Activated naive CD8-positive, alpha-beta T cell treated with anti-CD3 and anti-CD28 coated beads, Interleukin-2, amount 50 U/mL, for 16 hours (primary cell): Measurements from ENCODE around the gene ITPKB.

Experiments
- DNase-seq: peaks from one replicate; pipeline ENCODE4 v3.0.0-alpha.2; 2020; ENCODE audit warnings: low read depth, low spot score

Gene ITPKB

DNA sequence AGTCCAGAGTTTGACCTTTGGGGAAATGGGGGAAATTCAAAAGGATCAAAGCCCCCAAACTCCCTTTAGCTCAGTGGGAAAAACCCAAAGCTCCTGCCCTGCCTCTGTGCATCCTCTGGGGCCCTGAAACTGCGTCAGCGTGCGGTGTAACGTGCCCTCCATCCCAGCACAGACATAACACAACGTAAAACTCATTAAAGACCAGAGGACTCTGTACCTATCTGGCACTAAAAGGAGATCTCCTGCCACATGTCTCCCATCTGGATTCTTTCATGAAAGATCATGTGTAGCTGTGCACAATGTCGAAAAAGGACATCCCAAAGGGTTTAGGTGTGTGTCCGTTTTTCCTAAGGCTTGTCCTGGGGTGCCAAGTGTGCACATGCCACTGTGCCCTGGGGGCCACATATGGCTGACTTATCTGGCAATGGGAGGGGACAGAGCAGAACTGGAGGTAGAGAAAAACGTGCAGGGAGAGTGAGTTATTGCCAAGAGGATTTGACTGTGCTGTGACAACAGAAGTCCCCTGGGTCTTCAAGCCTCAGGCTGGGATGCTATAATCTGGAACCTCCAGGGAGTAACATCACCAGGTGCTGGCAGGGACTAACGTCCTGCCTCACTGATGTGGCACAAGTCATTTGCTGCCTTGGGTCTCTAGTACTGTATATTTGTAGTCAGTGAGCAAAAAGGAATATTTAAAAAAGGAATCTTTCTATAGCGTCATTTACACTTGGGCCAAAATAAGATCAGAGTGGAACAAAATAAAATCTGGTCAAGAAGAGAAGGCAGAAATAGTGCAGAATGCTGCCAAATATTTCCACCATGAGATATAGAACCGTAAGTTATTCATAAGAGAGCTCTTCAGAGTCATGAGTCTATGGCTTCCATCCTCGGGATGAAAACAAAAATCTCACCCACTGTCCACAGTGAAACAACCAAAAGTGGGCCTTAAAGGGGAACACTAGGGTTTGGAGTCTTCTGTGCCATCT is 52.3 kb downstream of the ITPKB start:
- no peak for DNase-seq

DNA sequence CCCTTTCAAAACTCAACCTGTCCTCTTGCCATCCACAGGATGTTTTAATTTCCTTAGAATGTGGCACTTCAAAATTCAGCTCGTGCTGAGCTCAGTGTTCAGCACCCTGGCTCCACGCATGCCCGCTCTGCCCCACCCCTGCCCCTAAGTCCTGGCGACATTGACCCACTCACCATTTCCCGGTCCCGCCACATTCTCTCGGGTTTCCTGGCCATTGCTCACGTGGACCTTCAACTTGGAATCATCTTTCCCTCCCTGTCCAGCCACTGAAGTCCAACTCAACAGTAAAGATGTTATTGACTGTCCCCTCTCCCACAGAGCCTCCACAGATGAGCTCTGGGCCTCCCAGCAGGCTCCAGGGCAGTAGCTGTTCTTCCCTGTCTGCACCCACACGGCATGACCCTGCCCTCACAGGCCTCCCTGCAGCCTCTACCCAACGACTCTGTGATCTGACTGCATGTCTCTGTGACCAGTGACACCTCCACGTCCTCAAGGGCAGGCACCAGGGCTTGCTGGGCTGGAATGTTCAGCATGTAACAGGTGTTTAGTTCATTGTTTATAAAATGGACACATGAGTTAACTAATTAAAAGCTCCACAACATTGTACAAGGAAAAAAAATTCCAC is 53.8 kb downstream of the ITPKB start:
- DNase-seq: no peak

DNA sequence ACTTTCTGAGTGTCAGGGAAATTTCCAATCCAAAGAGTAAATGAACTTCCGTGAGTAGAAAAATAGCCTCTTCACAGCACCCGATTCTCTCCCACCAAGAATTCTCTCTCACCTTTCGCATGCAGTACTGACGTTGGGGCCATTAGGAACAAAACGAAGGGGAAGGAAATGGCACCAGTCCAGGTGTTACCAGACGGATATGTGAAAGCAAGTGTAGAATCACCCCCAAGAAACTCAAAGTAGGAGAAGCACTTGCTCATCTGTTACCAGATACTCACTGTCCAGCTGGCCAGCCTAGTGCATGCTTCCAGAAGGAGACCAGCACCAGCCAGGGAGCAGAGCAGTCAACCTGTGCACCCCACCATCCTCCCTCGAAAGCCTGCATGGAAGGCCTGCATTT is 55.1 kb downstream of the ITPKB start:
- DNase-seq: no peak

DNA sequence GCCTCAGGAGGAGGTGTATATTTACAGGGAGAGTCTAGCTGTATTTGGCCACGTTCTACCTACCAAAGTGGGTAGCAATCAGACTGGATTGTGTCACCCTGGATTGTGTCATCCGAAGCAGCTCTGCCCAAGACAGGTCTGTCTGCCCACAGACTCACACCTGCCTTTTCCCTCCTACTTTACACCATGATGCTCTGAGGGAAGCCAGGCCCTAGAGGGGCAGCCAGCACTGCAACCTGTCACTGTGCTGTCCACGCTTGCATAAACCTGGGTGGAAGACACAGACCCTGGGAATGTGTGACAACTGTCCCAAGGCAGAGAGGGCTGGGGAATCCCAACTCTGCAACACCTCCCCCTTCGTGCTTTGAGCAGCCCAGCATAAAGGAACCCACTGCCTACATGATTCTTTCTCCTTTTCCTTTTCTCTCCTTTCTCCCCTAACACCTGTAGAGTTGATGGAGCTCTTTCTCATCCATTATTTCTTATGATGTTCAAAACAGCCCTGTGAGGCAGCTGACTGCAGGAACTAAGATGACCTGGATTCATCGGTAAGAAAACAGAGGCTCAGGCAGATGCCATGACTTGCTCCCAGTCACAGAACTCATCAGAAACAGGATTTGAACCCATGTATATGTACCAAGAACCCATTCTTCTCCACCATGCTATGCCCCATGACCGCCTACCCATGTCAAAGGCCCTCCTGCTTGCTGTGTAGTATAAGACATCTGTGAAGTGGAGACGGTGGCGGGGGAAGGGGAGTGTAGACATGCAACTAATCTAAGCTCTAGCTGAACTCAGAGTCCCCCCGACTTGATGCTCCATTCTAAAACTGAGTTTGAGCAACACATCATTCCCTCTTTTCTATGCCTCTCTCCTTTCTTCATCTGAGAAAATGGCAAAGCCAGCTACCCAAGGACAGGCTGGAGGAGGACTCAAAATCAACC is 55.9 kb downstream of the ITPKB start:
- no peak for DNase-seq

DNA sequence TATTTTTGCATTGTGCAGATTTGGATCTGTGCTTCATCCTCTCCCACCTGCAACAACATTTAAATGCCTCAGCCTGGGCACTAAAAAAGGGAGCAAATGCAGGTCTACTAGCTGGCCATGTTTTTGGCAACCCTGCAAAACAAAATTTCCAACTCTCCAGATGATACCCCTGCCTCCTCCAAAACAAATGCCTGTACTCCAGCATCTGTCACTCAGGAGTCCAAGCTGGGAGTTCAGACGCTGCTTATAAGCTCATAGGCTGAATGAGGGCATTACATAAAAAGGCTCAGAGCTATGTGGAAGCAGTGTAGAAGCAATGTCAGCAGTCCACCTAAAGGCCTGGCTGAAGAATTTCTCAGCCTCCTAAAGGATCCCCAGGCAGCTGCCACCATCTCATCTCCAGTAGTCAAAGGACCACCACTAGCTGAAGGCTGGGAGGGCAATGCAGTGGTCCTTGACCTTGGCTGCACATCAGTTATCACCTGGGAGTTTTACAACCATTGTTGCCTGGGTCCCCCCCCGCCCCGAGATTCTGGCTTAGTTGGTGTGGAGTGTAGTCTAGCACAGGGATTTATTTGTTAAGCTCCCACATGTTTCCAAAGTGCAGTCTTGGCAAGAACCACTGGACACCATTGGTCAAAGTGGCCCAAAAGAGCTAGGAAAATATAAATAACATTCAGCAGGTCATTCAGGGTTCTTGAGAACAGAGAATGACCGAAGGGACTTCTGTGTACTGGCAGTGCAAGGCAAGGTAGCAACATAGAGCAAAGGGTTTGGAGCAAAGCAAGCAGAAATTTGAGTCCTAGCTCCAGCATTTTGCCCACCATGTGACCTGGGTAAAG is 57.2 kb downstream of the ITPKB start:
- DNase-seq: no peak

DNA sequence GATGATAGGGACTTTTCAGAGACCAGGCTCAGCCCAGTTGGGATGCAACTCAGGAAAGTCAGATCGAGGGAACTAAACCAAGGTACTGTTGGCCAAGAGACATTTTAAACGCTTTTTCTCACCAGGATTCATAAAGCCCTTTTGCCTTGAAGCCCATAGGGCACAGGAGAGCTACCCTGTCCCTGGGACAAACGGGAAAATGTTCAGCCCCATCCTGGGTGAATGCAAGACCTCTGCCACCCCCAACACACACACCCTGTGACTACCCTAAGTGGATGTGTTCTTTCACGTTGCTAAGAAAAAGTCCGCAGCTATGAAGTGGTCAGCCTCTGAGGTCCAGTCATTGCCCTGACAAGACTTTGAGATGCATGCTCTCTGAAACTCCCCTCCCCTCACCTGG is 58.4 kb downstream of the ITPKB start:
- DNase-seq: no peak

DNA sequence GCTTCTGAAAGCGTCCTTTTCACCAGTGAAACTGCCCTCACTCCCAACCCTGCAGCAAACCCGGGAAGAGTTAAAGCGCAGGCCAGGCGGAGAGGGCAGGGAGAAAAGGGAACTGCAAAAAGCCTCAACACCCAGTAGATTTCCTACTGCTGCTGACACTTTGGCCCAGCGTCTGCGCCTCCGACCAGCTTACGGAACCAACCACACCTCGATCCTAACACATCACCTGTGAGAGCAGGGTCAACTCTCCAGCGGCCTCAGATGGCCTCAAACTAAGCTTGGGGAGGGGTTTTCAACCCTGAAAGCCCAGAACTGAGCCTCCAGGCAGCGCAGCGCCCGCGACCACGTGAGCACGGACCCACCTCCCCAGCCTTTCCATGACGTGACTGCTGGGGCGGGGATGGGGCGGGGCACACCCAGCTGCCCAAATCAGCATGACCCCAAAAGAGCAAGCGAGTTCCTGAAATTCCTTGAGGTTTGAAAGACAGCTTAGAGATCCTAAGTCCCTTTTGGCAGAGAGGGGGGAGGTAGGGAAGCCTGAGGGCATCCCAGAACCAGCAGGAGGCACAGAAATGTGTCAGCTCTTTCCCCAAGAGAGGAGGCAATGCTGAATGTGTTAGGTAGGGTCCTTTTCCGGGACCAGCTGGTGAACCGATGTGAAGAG is 59.1 kb downstream of the ITPKB start:
- peak; percentile 62 for DNase-seq

DNA sequence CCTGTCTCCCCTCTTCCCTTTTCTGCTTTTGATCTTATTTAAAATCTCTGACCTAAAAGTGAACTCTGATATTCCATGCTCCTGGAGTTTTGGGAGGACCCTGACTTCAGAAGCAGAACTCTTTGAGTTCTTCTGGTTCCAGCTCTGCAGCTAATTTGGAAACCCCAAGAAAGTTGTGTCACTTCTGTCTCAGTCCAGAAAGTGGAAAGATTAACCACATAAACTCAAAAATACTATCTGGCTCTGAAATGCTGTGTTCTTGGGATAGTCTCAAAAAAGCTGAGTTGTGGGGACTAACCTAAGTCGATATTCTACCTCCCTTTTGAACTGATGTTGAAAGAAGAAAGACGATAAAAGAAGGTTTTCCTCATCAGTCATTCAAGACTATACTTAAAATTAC is 59.8 kb downstream of the ITPKB start:
- no peak for DNase-seq

DNA sequence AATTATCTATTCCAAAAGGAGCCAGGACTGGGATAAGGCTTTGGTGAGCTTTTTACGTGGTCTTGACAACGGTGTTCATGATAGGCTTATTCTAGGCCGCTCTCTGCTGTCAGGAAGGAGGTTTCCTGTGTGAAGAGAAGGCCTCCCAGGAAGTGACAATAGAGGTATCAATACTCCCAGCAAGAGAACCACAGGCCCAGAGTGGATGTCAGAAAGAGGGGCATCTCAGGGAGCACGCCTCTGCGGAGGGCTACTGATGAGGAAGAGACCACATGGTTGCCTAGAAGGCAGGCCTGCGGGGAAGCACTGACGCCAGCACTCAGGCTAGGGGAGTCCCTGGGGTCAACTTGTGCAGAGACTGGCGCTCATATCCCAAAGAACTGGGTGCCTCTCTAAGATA is 60.4 kb downstream of the ITPKB start:
- DNase-seq: no peak

DNA sequence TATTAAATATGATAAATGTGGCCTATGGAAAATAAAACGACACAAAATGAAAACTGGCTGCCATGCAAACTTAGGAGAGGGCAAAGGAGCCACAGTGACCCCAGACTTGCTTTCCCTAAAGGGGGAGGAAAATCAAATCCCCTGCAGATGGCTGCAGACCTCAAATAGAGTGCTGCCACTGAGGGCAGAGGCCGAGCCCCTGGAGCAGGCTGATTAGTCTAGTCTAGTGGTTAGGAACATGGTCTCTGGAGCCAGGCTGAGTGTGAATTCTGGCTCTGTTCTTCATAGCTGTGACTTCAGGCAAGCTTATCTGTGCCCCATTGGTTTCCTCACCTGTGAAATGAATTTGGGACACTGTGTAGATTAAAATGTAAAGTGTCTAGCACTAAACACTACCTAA is 60.8 kb downstream of the ITPKB start:
- DNase-seq: no peak

DNA sequence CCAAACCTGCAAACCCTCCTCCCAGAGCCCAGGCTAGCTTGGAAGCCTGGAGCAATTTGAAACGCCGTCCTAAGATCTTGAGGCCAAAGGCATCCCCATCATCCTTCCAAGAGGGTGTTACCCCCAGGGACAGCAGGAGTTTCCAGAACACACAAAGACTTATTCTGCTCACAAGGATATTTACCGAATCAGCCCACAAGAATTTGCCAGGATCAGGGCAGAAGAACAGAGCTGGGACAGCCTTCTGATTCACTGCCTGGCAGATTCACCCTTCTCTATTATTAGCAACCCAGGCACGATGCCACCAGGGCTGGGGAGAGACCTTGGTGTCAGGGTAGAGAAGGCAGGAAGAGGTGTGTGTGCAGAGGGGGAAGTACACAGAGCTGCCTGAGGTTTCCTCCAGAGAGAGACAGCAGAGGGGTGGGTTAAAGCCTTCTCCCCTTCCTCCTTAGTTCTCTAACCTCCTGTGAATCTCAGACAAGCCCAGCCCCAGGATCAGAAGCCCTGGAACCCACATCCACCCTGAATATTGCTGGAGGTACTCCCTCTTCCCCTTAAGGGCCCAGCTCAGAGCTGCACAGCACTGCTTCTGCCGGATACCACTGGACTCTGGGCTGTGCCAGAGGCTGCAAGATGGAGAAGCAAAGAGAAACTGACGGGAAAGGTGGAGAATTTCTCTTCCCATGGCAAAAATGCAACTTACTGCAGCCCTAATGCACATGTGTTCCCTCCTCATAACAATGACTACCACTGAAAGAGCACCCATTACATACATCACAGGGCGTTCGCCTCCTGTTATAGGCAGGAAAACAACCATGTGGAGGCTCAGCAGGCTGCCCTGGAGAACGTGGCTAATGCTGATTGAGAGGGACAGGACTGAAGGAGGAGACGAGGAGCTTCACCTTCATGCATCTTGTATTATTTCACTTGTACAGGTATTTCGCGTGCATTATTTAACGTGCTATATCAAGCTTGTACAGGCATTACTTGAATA is 61.8 kb downstream of the ITPKB start:
- no peak for DNase-seq

DNA sequence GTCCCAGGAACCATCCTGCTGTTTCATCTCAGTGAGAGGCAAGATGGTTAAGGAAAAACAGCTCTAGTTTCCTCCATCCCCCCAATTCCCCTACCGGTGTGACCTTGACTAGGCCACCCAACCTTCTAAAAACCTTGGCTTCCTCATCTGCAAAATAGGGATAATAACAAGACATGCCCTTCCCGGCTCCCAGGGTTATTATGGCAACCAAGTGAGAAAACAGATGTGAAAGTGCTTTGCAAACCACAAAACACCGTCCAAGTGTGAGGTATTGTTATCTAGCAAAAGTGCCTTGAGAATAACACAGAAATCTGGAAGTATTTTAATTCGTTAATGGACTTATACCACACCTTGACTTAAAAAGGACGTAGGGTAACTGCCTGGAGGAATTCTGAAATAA is 62.7 kb downstream of the ITPKB start:
- no peak for DNase-seq

DNA sequence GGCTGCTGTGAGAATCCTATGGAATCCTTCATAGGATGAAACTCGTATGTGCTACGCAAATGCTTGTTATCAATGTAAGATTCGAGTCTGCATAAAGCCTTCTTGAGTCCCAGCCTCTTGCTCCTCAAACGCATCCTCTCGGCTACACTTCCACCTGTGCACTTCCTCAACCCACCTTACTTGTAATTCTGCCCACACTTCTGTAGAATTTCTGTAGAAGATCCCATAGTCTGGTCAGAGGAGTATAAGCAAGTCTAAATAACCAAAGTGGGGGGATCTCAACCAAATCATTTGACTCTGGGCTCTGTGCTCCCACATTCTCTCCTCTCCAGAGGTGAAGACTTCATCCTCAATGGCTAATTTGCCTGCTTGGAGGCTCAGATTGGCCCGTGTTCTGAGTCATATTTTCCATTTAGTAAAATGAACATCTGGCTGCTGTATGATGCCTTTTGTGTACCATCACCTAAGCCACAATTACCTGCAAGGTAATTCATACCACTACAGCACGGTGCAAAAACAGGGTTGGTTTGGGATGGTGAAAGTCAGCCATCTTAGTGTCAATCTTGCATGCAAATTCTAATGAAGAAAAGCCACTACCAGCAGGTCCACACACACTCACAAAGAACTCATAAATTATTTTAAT is 63.2 kb downstream of the ITPKB start:
- no peak for DNase-seq

DNA sequence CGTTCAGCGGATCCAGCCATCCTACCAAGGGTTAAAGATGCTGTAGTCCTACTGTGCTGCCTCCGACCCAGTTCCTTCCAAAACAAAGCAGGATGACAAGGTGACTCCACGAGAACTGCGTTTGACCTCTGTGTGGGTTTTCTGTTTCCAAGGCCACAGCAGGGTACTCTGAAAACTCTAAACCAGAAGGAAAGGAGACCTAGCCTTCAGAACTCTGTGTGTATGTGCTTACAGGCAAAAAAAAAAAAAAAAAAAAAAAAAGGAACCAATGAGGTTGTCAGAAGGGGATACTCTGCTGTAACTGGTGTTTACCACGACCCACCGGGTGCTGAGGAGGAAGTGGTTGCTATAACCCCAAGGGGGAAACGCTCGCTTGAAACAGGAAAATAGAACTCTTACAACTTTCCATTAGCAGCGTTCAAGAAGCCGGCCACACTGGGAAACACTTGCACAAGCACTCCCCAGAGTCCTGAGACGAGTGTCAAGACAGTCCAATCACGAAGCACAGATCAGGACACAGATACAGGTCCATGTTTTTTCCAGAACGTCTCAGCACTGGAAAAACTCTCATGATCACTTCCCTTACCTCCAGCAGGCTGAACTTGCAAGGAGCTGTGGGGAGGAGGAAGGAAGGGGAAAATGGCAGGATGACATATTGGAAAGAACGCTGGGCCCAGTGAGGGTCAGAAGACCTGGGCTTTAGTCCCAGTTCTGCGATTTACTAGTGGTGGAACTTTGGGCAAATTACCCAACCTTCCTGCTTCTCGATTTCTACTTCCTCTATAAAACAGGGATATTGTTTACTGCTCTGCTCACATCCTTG is 64.0 kb downstream of the ITPKB start:
- DNase-seq: peak; percentile 37

DNA sequence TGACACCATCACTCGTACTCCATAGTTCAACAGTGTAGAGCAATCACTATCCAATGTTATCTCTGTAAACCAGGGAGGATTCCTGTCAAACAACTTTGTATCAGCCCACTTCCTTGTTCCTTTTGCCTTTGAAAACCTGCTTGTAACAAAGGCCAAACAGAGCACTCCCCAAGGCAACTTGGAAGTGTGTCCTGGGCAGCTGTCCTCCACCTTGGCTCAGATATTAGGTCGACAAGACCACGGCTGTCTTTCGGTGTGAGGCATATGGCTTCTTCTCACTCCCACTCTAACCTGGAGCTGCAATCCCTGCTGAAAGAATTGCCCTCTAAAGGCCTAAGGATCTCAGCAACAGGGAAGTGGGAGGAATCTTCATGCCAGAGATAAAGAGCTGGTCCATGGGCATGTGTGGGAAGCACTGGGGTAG is 66.7 kb downstream of the ITPKB start:
- no peak for DNase-seq

DNA sequence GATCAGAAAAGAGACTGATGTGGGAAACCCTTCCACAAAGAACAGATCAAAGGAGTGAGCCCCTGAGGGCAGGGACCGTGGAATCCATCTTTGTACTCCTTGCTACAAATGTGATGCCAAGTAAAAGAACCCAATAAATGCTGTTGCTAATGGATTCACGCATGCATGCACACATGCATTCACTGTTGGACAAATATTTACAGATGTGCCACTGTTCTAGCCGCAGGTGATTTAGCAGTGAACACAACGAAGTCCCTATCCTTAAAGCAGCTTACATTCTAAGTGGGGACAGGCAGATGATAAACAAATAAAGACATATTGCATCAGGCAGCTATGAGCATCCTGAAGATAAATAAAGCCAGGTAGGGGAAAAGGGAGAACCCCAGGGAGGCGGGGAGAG is 67.8 kb downstream of the ITPKB start:
- DNase-seq: no peak

DNA sequence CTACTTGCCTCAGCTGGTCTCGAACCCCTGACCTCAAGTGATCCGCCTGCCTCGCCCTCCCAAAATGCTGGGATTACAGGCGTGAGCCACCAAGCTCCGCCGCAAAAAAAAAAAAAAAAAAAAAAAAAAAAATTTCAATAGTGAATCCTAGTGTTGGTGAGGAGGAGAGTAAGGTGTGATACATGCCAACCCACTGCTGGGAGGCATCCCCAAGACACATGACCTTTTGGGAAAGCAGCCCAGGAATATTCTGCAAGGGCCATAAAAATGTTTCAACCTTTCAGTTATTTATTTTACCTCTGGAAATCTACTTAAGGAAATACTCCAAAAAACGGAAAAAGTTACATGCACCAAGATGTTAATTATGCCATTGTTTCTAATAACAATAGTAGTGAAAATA is 69.0 kb downstream of the ITPKB start:
- no peak for DNase-seq

DNA sequence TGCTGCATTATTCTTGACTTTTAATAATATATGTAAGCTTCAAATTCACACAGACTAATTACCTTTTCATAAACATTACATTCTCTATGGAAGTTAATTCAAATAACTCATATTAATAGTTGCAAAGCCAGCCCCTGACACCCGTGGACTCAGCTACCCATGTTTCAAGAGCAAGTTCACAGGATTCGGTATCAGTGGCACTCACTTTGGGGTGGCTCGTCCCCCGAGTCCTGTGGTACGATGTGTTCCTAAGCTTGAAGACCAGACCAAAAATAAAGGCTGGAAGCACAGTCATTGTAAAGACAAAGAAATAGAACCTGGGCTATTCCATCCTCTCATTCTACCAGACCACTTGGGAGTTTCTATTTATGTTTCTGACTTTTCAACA is 70.9 kb downstream of the ITPKB start:
- no peak for DNase-seq
